H1 (cell line): ENCODE data around the gene TTLL9. TPM values are rescaled to one million over a fixed set of nuclear protein-coding genes. Genes with fewer than 3 reads are reported as not detected.
A peak's percentile ranks its signal among the peaks of the same experiment; 100 is the strongest.

Experiments
- CTCF ChIA-PET: fragments of 300-600 bp; sonication (Branson Sonifier 250); formaldehyde crosslinking; loops from one replicate; lab custom pipeline; 2021; ENCODE audit not compliant: partially characterized antibody; lab: Charles Lee
- POLR2A ChIA-PET: fragments of 300-600 bp; sonication (Branson Sonifier 250); formaldehyde crosslinking; loops from one replicate; lab custom pipeline; 2021; ENCODE audit warnings: inconsistent platforms; ENCODE audit not compliant: partially characterized antibody; lab: Charles Lee
- DNase-seq, 2 experiments: peaks; one replicate each; pipeline versions ENCODE4 v3.0.0 to v3.0.0-alpha.2; 2010 to 2022; ENCODE audit warnings: low spot score in 2 of 2, low read depth in 1 of 2, mixed read lengths in 1 of 2
- FAIRE-seq: peaks from 2 replicates; lab custom pipeline; 2011; peaks lifted over from hg19 to GRCh38; lab: Jason Lieb, UNC
- H2AFZ ChIP-seq: 2 replicates; pipeline ENCODE4 v1.8.1; 2012; ENCODE audit warnings: low read length, inconsistent platforms
- H2AK5ac ChIP-seq: 2 replicates; pipeline ENCODE4 v1.6.1; 2013; ENCODE audit warnings: low read depth, low read length
- H2BK120ac ChIP-seq: replicated peaks from 2 replicates; pipeline ENCODE3; 2013; ENCODE audit warnings: low read depth, low read length, inconsistent platforms
- H2BK12ac ChIP-seq: 2 replicates; pipeline ENCODE4 v1.6.1; 2013; ENCODE audit warnings: low read depth, low read length
- H2BK15ac ChIP-seq: 2 replicates; pipeline ENCODE4 v1.6.1; 2013; ENCODE audit warnings: low read length
- H2BK20ac ChIP-seq: 2 replicates; pipeline ENCODE4 v1.6.1; 2013; ENCODE audit warnings: low read length
- H2BK5ac ChIP-seq: 2 replicates; pipeline ENCODE4 v1.6.1; 2013; ENCODE audit warnings: low read depth, low read length
- H3K14ac ChIP-seq: 2 replicates; pipeline ENCODE4 v1.6.1; 2013; ENCODE audit warnings: inconsistent platforms; ENCODE audit not compliant: insufficient read length
- H3K18ac ChIP-seq: 2 replicates; pipeline ENCODE4 v1.6.1; 2013; ENCODE audit warnings: low read length; ENCODE audit errors: extremely low read depth
- H3K23ac ChIP-seq: 2 replicates; pipeline ENCODE4 v1.6.1; 2013; ENCODE audit warnings: inconsistent platforms; ENCODE audit not compliant: insufficient read length
- H3K23me2 ChIP-seq: 2 replicates; pipeline ENCODE4 v1.6.1; 2013; ENCODE audit warnings: low read depth, low read length
- H3K27ac ChIP-seq: 2 replicates; pipeline ENCODE4 v1.6.1; 2011; ENCODE audit warnings: low read depth, low read length, inconsistent platforms
- H3K27me3 ChIP-seq, 4 experiments: replicated peaks in 1 of 4; 1 replicate in 1 of 4; 2 replicates in 3 of 4; pipeline versions ENCODE4 v1.6.1 to v1.8.1; 2011 to 2013; ENCODE audit warnings: low read length in 3 of 4, mild to moderate bottlenecking in 3 of 4, inconsistent platforms in 2 of 4, mixed read lengths in 2 of 4, moderate library complexity in 1 of 4; ENCODE audit not compliant: control insufficient read depth in 3 of 4, insufficient read depth in 3 of 4; ENCODE audit errors: extremely low read depth in 1 of 4
- H3K36me3 ChIP-seq, 4 experiments: 2 replicates each; pipeline versions ENCODE4 v1.6.1 to v1.8.1; 2011 to 2013; ENCODE audit warnings: mild to moderate bottlenecking in 4 of 4, low read length in 3 of 4, moderate library complexity in 2 of 4, control low read depth in 1 of 4, inconsistent platforms in 1 of 4; ENCODE audit not compliant: insufficient read depth in 4 of 4, control insufficient read depth in 2 of 4
- H3K4ac ChIP-seq: replicated peaks from 2 replicates; pipeline ENCODE3; 2013; ENCODE audit warnings: low read length, low read depth, mixed read lengths, inconsistent platforms; ENCODE audit not compliant: insufficient read length
- H3K4me1 ChIP-seq, 4 experiments: replicated peaks in 1 of 4; 1 replicate in 1 of 4; 2 replicates in 3 of 4; pipeline versions ENCODE4 v1.6.1 to v1.8.1; 2011 to 2013; ENCODE audit warnings: low read length in 3 of 4, inconsistent platforms in 2 of 4, mixed read lengths in 1 of 4; ENCODE audit not compliant: insufficient read depth in 4 of 4, control insufficient read depth in 3 of 4
- H3K4me2 ChIP-seq, 2 experiments: 2 replicates each; pipeline versions ENCODE4 v1.6.1 to v1.8.1; 2011 to 2013; ENCODE audit warnings: low read depth in 2 of 2, low read length in 2 of 2, control low read depth in 1 of 2, inconsistent platforms in 1 of 2, mild to moderate bottlenecking in 1 of 2; ENCODE audit not compliant: insufficient read depth in 1 of 2
- H3K4me3 ChIP-seq, 4 experiments: fragments of 200-600, 300-600 bp in 1 of 4; sonication (generic), shearing (Covaris generic), sonication (Bioruptor Twin) in 1 of 4; 2 replicates each; pipeline versions ENCODE4 v1.5.1 to v1.8.1; 2011 to 2016; ENCODE audit warnings: low read length in 4 of 4, low read depth in 3 of 4, control low read depth in 2 of 4, inconsistent platforms in 2 of 4, mild to moderate bottlenecking in 2 of 4, mixed read lengths in 1 of 4, moderate library complexity in 1 of 4; ENCODE audit not compliant: insufficient read depth in 2 of 4; ENCODE audit errors: extremely low read depth in 1 of 4
- H3K56ac ChIP-seq: replicated peaks from 2 replicates; pipeline ENCODE3; 2013; ENCODE audit warnings: low read depth, mild to moderate bottlenecking, mixed read lengths, low read length, inconsistent platforms; ENCODE audit not compliant: insufficient read length
- H3K79me1 ChIP-seq: 2 replicates; pipeline ENCODE4 v1.6.1; 2013; ENCODE audit warnings: low read depth, low read length, control low read depth
- H3K79me2 ChIP-seq, 2 experiments: 2 replicates each; pipeline versions ENCODE4 v1.6.1 to v1.8.1; 2012 to 2013; ENCODE audit warnings: low read length in 2 of 2, mild to moderate bottlenecking in 2 of 2, inconsistent platforms in 1 of 2; ENCODE audit not compliant: insufficient read depth in 2 of 2, control insufficient read depth in 1 of 2
- H3K9ac ChIP-seq, 4 experiments: replicated peaks in 1 of 4; 1 replicate in 1 of 4; 2 replicates in 3 of 4; pipeline versions ENCODE4 v1.6.1 to v1.8.1; 2011 to 2013; ENCODE audit warnings: low read depth in 3 of 4, low read length in 3 of 4, control low read depth in 2 of 4, mild to moderate bottlenecking in 2 of 4, moderate library complexity in 2 of 4, inconsistent platforms in 1 of 4; ENCODE audit errors: extremely low read depth in 1 of 4
- H3K9me3 ChIP-seq, 2 experiments: 2 replicates each; pipeline versions ENCODE4 v1.6.1 to v1.8.1; 2012 to 2013; ENCODE audit warnings: mild to moderate bottlenecking in 2 of 2, moderate library complexity in 2 of 2, control low read depth in 1 of 2, inconsistent platforms in 1 of 2, low read depth in 1 of 2, low read length in 1 of 2, mixed read lengths in 1 of 2; ENCODE audit not compliant: insufficient read depth in 2 of 2
- H4K20me1 ChIP-seq, 2 experiments: replicated peaks in 1 of 2; 2 replicates each; pipeline versions ENCODE3 to v1.8.1; 2011 to 2013; ENCODE audit warnings: inconsistent platforms in 2 of 2, low read length in 2 of 2, mild to moderate bottlenecking in 1 of 2; ENCODE audit not compliant: insufficient read depth in 2 of 2, control insufficient read depth in 1 of 2
- H4K5ac ChIP-seq: 2 replicates; pipeline ENCODE4 v1.6.1; 2013; ENCODE audit warnings: low read length, low read depth, mixed read lengths, inconsistent platforms; ENCODE audit not compliant: insufficient read length
- H4K8ac ChIP-seq: 2 replicates; pipeline ENCODE4 v1.8.0; 2013; ENCODE audit warnings: mild to moderate bottlenecking, moderate library complexity, low read length, inconsistent platforms; ENCODE audit not compliant: insufficient read depth; ENCODE audit errors: extremely low read depth
- H4K91ac ChIP-seq: replicated peaks from 2 replicates; pipeline ENCODE3; 2013; ENCODE audit warnings: low read length, mixed read lengths, inconsistent platforms; ENCODE audit not compliant: insufficient read length
- EGR1 ChIP-seq: IDR thresholded peaks from 2 replicates; pipeline ENCODE4 v1.6.1; 2011; ENCODE audit warnings: low read depth, low read length, borderline replicate concordance
- GABPA ChIP-seq: IDR thresholded peaks from 2 replicates; pipeline ENCODE4 v1.6.1; 2011; ENCODE audit warnings: mild to moderate bottlenecking, low read length, moderate library complexity, borderline replicate concordance; ENCODE audit not compliant: insufficient read depth
- WGBS, 2 experiments: shearing (Covaris generic) in 1 of 2; methylation state at CpG; one replicate each; pipeline versions ENCODE4 v1.1.6 to v1.1.7; 2013 to 2015; ENCODE audit warnings: low lambda C conversion rate in 2 of 2, mixed read lengths in 2 of 2, inconsistent platforms in 1 of 2, low coverage in 1 of 2, missing lambda C conversion rate in 1 of 2; ENCODE audit not compliant: insufficient replicate concordance in 2 of 2, insufficient coverage in 1 of 2, insufficient read length in 1 of 2; ENCODE audit errors: extremely low coverage in 1 of 2, missing lambda C conversion rate in 1 of 2; 5-methylcytosine and 5-hydroxymethylcytosine counted together
- polyA plus RNA-seq, 7 experiments: library from polyadenylated mRNA; depleted of rRNA in 3 of 7; stranded (reverse) in 5 of 7; unstranded in 2 of 7; fragments of >200 nt in 5 of 7; fragments of 200-250 nt in 2 of 7; gene quantifications; 1 replicate in 5 of 7; 2 replicates in 1 of 7; 4 replicates in 1 of 7; pipeline versions ENCODE4 v1.2.1 to v1.2.3, GENCODE V29; 2011 to 2013; ENCODE audit warnings: missing spikeins in 2 of 7, mixed read lengths in 2 of 7
- total RNA-seq: library from RNA; stranded (reverse); fragmentation: NEBNext Ultra II Directional; extraction: Animal tissue kit (Norgen Biotek cat#: 25700); gene quantifications from 2 replicates; pipeline ENCODE4 v1.2.1, GENCODE V29; 2021

The TTLL9 gene
- total and polyA plus RNA-seq, 2 of the 8 experiments (the other 6 are each of a cell fraction or from before 2014, with no cell fraction given): 0.06 TPM; not detected in 1

- Histone ChIP-seq H3K79me1 (no peaks in the 10 kb centered on the region), H3K4me3 (no peak overlapping the region), H4K5ac (no peak overlapping the region), H3K4me2 (no peak overlapping the region), H2BK15ac (no peak overlapping the region), H4K8ac (no peak overlapping the region), H3K18ac (no peak overlapping the region), H3K9ac (no peak overlapping the region), H3K56ac (no peak overlapping the region), H2AFZ (no peak overlapping the region), H3K4ac (no peak overlapping the region), H2AK5ac (no peak overlapping the region), H3K79me2 (no peaks in the 10 kb centered on the region), H3K14ac (no peak overlapping the region), H2BK5ac (no peak overlapping the region), H2BK120ac (no peak overlapping the region), H3K23ac (no peak overlapping the region), H4K20me1 (no peaks in the 10 kb centered on the region), H3K23me2 (no peaks in the 10 kb centered on the region), H3K9me3 (no peaks in the 10 kb centered on the region), H3K36me3 (no peaks in the 10 kb centered on the region), H3K4me1 (peaks cover 0 to 8% (median 4%) of the 10 kb centered on the region in 4 experiments; a peak in 6 of 7 replicates), H3K27me3 (peaks cover 2 to 12% (median 6%) of the 10 kb centered on the region in 4 experiments; a peak in 4 of 7 replicates), H2BK12ac (no peak overlapping the region), H4K91ac (no peak overlapping the region), H3K27ac (no peak overlapping the region), H2BK20ac (no peak overlapping the region)
- no peak for FAIRE-seq
- POLR2A ChIA-PET: interaction anchor here (0.9 to 1.3 kb wide), 3 partner anchors 14 to 80 kb away, joined by 3 to 6 read pairs (median 3); partner anchors contain the start of gene PDRG1
- DNase-seq: no peak
- WGBS, 2 experiments: 91% methylated on average over 1 of the region's 1 CpG; no CpG with 5 or more reads in 1 of the 2 experiments
- no peak for TF ChIP-seq GABPA
- peak; percentile 27; the same call in 1 of the 2 replicates for TF ChIP-seq EGR1
- CTCF ChIA-PET: interaction anchor here (1.7 to 6.5 kb wide), 4 partner anchors 11 to 93 kb away, joined by 7 to 71 read pairs (median 34); partner anchors contain the start of gene PDRG1
These were observed 67.4 kb downstream of the TTLL9 start for GRCh38 chr20:31937820-31938219.
